Measurements from ENCODE around the gene FBLN1.

GRCh38 chr22:45456811-45457210, 45.9 kb upstream of the FBLN1 start:
- TF ChIP-seq CTCF (IDR thresholded peaks at IDR 0.05), result no peak
- TF ChIP-seq USF2 (IDR thresholded peaks at IDR 0.05; ENCODE audit: borderline replicate concordance, low read depth, low read length), result no peak
- no peak for TF ChIP-seq RCOR1 (IDR thresholded peaks at IDR 0.05; ENCODE audit: low read length)
- TF ChIP-seq SIN3A (IDR thresholded peaks at IDR 0.05; ENCODE audit: borderline replicate concordance, low read depth, low read length), result no peak
